Left lung (tissue), 10 donors: ENCODE results near the gene MYCN. TPM values are rescaled to one million over a fixed set of nuclear protein-coding genes. Genes with fewer than 3 reads are reported as not detected.

Experiments
- ATAC-seq: fragments of 200-7000 bp; cut with Tn5 transposase; one replicate; pipeline ENCODE4 v1.9.1; 2020; ENCODE audit warnings: moderate library complexity
- DNase-seq, 4 donors: peaks; one replicate each; pipeline ENCODE4 v3.0.0-alpha.2; 2013 to 2020
- H3K27ac ChIP-seq, 2 donors: fragments of 200-600 bp; sonication (generic) in 1 of 2; one replicate each; pipeline versions ENCODE4 v1.5.0 to v1.8.0; 2020 to 2021
- H3K27me3 ChIP-seq, 2 donors: fragments of 200-600 bp; sonication (generic) in 1 of 2; one replicate each; pipeline versions ENCODE4 v1.5.0 to v1.8.0; 2020 to 2021
- H3K36me3 ChIP-seq, 2 donors: fragments of 200-600 bp; sonication (generic) in 1 of 2; one replicate each; pipeline versions ENCODE4 v1.5.0 to v1.8.0; 2020 to 2021
- H3K4me1 ChIP-seq, 2 donors: fragments of 200-600 bp; one replicate each; pipeline ENCODE4 v1.8.0; 2021
- H3K4me3 ChIP-seq, 2 donors: fragments of 200-600 bp; sonication (generic) in 1 of 2; one replicate each; pipeline versions ENCODE4 v1.5.0 to v1.8.0; 2020 to 2021; ENCODE audit warnings: mild to moderate bottlenecking in 1 of 2
- H3K9me3 ChIP-seq, 2 donors: fragments of 200-600 bp; sonication (generic) in 1 of 2; one replicate each; pipeline versions ENCODE4 v1.5.0 to v1.8.0; 2020 to 2021
- CTCF ChIP-seq, 2 donors: fragments of 200-600 bp; sonication (generic) in 1 of 2; IDR thresholded peaks; one replicate each; pipeline versions ENCODE4 v1.5.0 to v1.8.0; 2021; ENCODE audit warnings: antibody characterized with exemption in 2 of 2
- intact Hi-C, 2 donors: fragments of 100-400 bp; cut with DNase I; formaldehyde crosslinking; loops; one replicate each; pipeline versions ENCODE4 v1.11.2 to v1.14.2; 2022
- polyA plus RNA-seq, 6 donors: library from polyadenylated mRNA; unstranded; fragments of 120-200 nt; gene quantifications; one replicate each; pipeline ENCODE4 v1.2.1, GENCODE V29; 2013; ENCODE audit not compliant: insufficient read length in 6 of 6
- total RNA-seq, 2 donors: library from RNA; stranded (reverse); fragmentation: NEBNext Ultra II Directional; extraction: Animal tissue kit (Norgen Biotek cat#: 25700); gene quantifications; one replicate each; pipeline ENCODE4 v1.2.1, GENCODE V29; 2021
- donor health status: DM: no; HTN: yes; CAD: no.
- donor health status: DM: no; HTN: no; CAD: no.

MYCN gene
- total and polyA plus RNA-seq, 8 donors, result 0.60 to 22.2 (median 17.8) TPM

- peaks cover 0 to 17% of the 10 kb centered on the region in 2 donors for H3K27me3 ChIP-seq
- no peak for TF ChIP-seq CTCF (IDR thresholded peaks at IDR 0.05)
- no peak for DNase-seq
Observed at GRCh38 chr2:15973481-15974401, 33.4 kb downstream of the MYCN start.

GRCh38 chr2:15974565-15975260 lies 34.4 kb downstream of the MYCN start:
- H3K4me3 ChIP-seq, result no peak overlapping the region
- H3K4me1 ChIP-seq, result no peaks in the 10 kb centered on the region
- peaks cover 0 to 17% of the 10 kb centered on the region in 2 donors for H3K27me3 ChIP-seq
- DNase-seq (no peak), ATAC-seq (no peak)
- no peak for TF ChIP-seq CTCF (IDR thresholded peaks at IDR 0.05)
- no peaks in the 10 kb centered on the region for H3K36me3 ChIP-seq
- intact Hi-C loops, result no loop called here
- H3K27ac ChIP-seq, result no peak overlapping the region
- no peaks in the 10 kb centered on the region for H3K9me3 ChIP-seq

More at GRCh38 chr2:15973481-15974401, 33.4 kb downstream of the MYCN start:
- no peak overlapping the region for H3K4me3 ChIP-seq
- no peaks in the 10 kb centered on the region for H3K9me3 ChIP-seq
- intact Hi-C loops, result no loop called here
- H3K27ac ChIP-seq, result no peak overlapping the region
- no peaks in the 10 kb centered on the region for H3K36me3 ChIP-seq
- no peaks in the 10 kb centered on the region for H3K4me1 ChIP-seq
- ATAC-seq, result no peak

GRCh38 chr2:15975261-15975600 lies 34.9 kb downstream of the MYCN start:
- intact Hi-C loops, result no loop called here
- TF ChIP-seq CTCF (IDR thresholded peaks at IDR 0.05), result no peak
- DNase-seq (no peak), ATAC-seq (no peak)
- no peaks in the 10 kb centered on the region for H3K36me3 ChIP-seq
- no peaks in the 10 kb centered on the region for H3K9me3 ChIP-seq
- no peak overlapping the region for H3K27ac ChIP-seq
- no peaks in the 10 kb centered on the region for H3K4me1 ChIP-seq
- H3K27me3 ChIP-seq, result peaks cover 0 to 18% of the 10 kb centered on the region in 2 donors
- no peak overlapping the region for H3K4me3 ChIP-seq

- ATAC-seq (no peak), DNase-seq (no peak)
- Histone ChIP-seq H3K4me3 (no peak overlapping the region), H3K27ac (no peak overlapping the region), H3K9me3 (no peaks in the 10 kb centered on the region), H3K4me1 (no peaks in the 10 kb centered on the region), H3K27me3 (peaks cover 0 to 22% of the 10 kb centered on the region in 2 donors), H3K36me3 (no peaks in the 10 kb centered on the region)
- no peak for TF ChIP-seq CTCF (IDR thresholded peaks at IDR 0.05)
- intact Hi-C loops, result no loop called here
Observed at GRCh38 chr2:15975676-15976075, 35.3 kb downstream of the MYCN start.

- DNase-seq, result peak in 1 of 4 donors; percentile 21
- Histone ChIP-seq H3K4me3 (no peak overlapping the region), H3K36me3 (no peaks in the 10 kb centered on the region), H3K27ac (no peak overlapping the region), H3K27me3 (peaks cover 0 to 21% of the 10 kb centered on the region in 2 donors), H3K9me3 (no peaks in the 10 kb centered on the region), H3K4me1 (no peaks in the 10 kb centered on the region)
- intact Hi-C loops, result no loop called here
- no peak for ATAC-seq
- no peak for TF ChIP-seq CTCF (IDR thresholded peaks at IDR 0.05)
Observed at GRCh38 chr2:15976354-15976753, 36.0 kb downstream of the MYCN start.
